Astrocyte (in vitro differentiated cells and primary cell): Measurements from ENCODE around the gene MMP28. TPM values are rescaled to one million over a fixed set of nuclear protein-coding genes. Genes with fewer than 3 reads are reported as not detected.

ENCODE experiments used
- DNase-seq: peaks from one replicate; pipeline ENCODE4 v3.0.0-alpha.2; 2010; ENCODE audit warnings: low read depth
- FAIRE-seq: peaks from 2 replicates; lab custom pipeline; 2011; peaks lifted over from hg19 to GRCh38; lab: Jason Lieb, UNC
- H2AFZ ChIP-seq: 2 replicates; pipeline ENCODE4 v1.6.0; 2012; ENCODE audit warnings: low read depth, low read length, inconsistent platforms
- H3K27ac ChIP-seq: 2 replicates; pipeline ENCODE4 v1.5.1; 2011; ENCODE audit warnings: low read depth, low read length, inconsistent platforms
- H3K27me3 ChIP-seq: 2 replicates; pipeline ENCODE4 v1.6.0; 2011; ENCODE audit warnings: low read length, inconsistent platforms; ENCODE audit not compliant: insufficient read depth
- H3K36me3 ChIP-seq: 2 replicates; pipeline ENCODE4 v1.5.1; 2011; ENCODE audit warnings: low read length, inconsistent platforms; ENCODE audit not compliant: insufficient read depth
- H3K4me1 ChIP-seq: 2 replicates; pipeline ENCODE4 v1.5.1; 2011; ENCODE audit warnings: low read length, inconsistent platforms; ENCODE audit not compliant: insufficient read depth
- H3K4me2 ChIP-seq: 2 replicates; pipeline ENCODE4 v1.6.0; 2012; ENCODE audit warnings: low read length, inconsistent platforms
- H3K4me3 ChIP-seq: 2 replicates; pipeline ENCODE4 v1.5.1; 2011; ENCODE audit warnings: low read depth, mild to moderate bottlenecking, low read length, inconsistent platforms; ENCODE audit not compliant: insufficient read depth
- H3K79me2 ChIP-seq: 2 replicates; pipeline ENCODE4 v1.6.0; 2012; ENCODE audit warnings: mild to moderate bottlenecking, low read length, inconsistent platforms; ENCODE audit not compliant: insufficient read depth
- H3K9ac ChIP-seq: 2 replicates; pipeline ENCODE4 v1.6.0; 2012; ENCODE audit warnings: mild to moderate bottlenecking, low read length, inconsistent platforms
- H3K9me3 ChIP-seq: 2 replicates; pipeline ENCODE4 v1.5.1; 2012; ENCODE audit warnings: low read depth, mild to moderate bottlenecking, low read length, inconsistent platforms; ENCODE audit not compliant: insufficient read depth
- H4K20me1 ChIP-seq: 2 replicates; pipeline ENCODE4 v1.6.0; 2012; ENCODE audit warnings: low read length, inconsistent platforms; ENCODE audit not compliant: insufficient read depth
- H3K27ac Mint-ChIP-seq: one replicate; pipeline ENCODE4 v1.8.0; 2021; ENCODE audit warnings: mild to moderate bottlenecking, mixed read lengths; ENCODE audit not compliant: unreplicated experiment
- H3K27me3 Mint-ChIP-seq: one replicate; pipeline ENCODE4 v1.8.0; 2021; ENCODE audit warnings: low read depth, mixed read lengths; ENCODE audit not compliant: unreplicated experiment
- H3K36me3 Mint-ChIP-seq: one replicate; pipeline ENCODE4 v1.8.0; 2021; ENCODE audit warnings: low read depth, mixed read lengths; ENCODE audit not compliant: unreplicated experiment
- H3K4me1 Mint-ChIP-seq: one replicate; pipeline ENCODE4 v1.8.0; 2021; ENCODE audit warnings: low read depth, mixed read lengths; ENCODE audit not compliant: unreplicated experiment
- H3K4me3 Mint-ChIP-seq: one replicate; pipeline ENCODE4 v1.8.0; 2021; ENCODE audit warnings: mild to moderate bottlenecking, moderate library complexity, mixed read lengths; ENCODE audit not compliant: unreplicated experiment
- H3K9me3 Mint-ChIP-seq: one replicate; pipeline ENCODE4 v1.8.0; 2021; ENCODE audit warnings: mild to moderate bottlenecking, mixed read lengths; ENCODE audit not compliant: unreplicated experiment
- CTCF ChIP-seq: IDR thresholded peaks from 2 replicates; pipeline ENCODE4 v1.5.1; 2011; ENCODE audit warnings: low read depth, mild to moderate bottlenecking, inconsistent platforms, low read length, moderate library complexity; ENCODE audit not compliant: insufficient read depth
- EZH2 ChIP-seq: IDR thresholded peaks from 2 replicates; pipeline ENCODE4 v1.6.1; 2012; ENCODE audit warnings: mild to moderate bottlenecking, low read length, inconsistent platforms; ENCODE audit not compliant: insufficient read depth
- total RNA-seq: library from RNA; stranded (reverse); gene quantifications from 2 replicates; pipeline ENCODE4 v1.2.1, GENCODE V29; 2021

The MMP28 gene
- total RNA-seq, 1 donor from 2014 or later: 1.2 TPM

GRCh38 chr17:35723735-35724134 lies 71.7 kb downstream of the MMP28 start:
- Histone ChIP-seq H3K4me2 (no peak overlapping the region), H3K27me3 (no peaks in the 10 kb centered on the region), H3K9ac (no peak overlapping the region), H4K20me1 (peaks cover 35% of the 10 kb centered on the region), H3K79me2 (no peaks in the 10 kb centered on the region), H2AFZ (no peak overlapping the region), H3K36me3 (peaks cover 35% of the 10 kb centered on the region), H3K27ac (no peak overlapping the region), H3K9me3 (no peaks in the 10 kb centered on the region), H3K4me3 (no peak overlapping the region), H3K4me1 (peaks cover 20% of the 10 kb centered on the region)
- H3K27ac Mint-ChIP-seq: no peak overlapping the region
- H3K4me3 Mint-ChIP-seq: no peak overlapping the region
- H3K36me3 Mint-ChIP-seq: peaks cover 11% of the 10 kb centered on the region
- no peak for DNase-seq
- TF ChIP-seq EZH2: no peak
- TF ChIP-seq CTCF: no peak
- no peak for FAIRE-seq
- peaks cover 22% of the 10 kb centered on the region for H3K4me1 Mint-ChIP-seq
- no peaks in the 10 kb centered on the region for H3K9me3 Mint-ChIP-seq
- no peaks in the 10 kb centered on the region for H3K27me3 Mint-ChIP-seq

- Histone ChIP-seq H3K27me3 (no peaks in the 10 kb centered on the region), H4K20me1 (peaks cover 26% of the 10 kb centered on the region), H3K4me3 (no peak overlapping the region), H3K9ac (no peak overlapping the region), H3K4me1 (peaks cover 17% of the 10 kb centered on the region), H2AFZ (no peak overlapping the region), H3K9me3 (no peaks in the 10 kb centered on the region), H3K36me3 (peaks cover 33% of the 10 kb centered on the region), H3K4me2 (no peak overlapping the region), H3K27ac (no peak overlapping the region), H3K79me2 (peaks cover 3% of the 10 kb centered on the region)
- DNase-seq: no peak
- Mint-ChIP-seq H3K36me3 (peaks cover 2% of the 10 kb centered on the region), H3K4me1 (peaks cover 2% of the 10 kb centered on the region), H3K4me3 (no peak overlapping the region), H3K27me3 (no peaks in the 10 kb centered on the region), H3K9me3 (no peaks in the 10 kb centered on the region), H3K27ac (no peak overlapping the region)
- TF ChIP-seq EZH2 (no peak), CTCF (no peak)
- no peak for FAIRE-seq
Measured at GRCh38 chr17:35717475-35717874, 78.0 kb downstream of the MMP28 start.

- Histone ChIP-seq H3K36me3 (peaks cover 33% of the 10 kb centered on the region), H3K4me2 (no peak overlapping the region), H3K27ac (no peak overlapping the region), H3K4me1 (peaks cover 18% of the 10 kb centered on the region), H3K79me2 (peaks cover 3% of the 10 kb centered on the region), H4K20me1 (peaks cover 26% of the 10 kb centered on the region), H3K4me3 (no peak overlapping the region), H2AFZ (no peak overlapping the region), H3K27me3 (no peaks in the 10 kb centered on the region), H3K9me3 (no peaks in the 10 kb centered on the region), H3K9ac (no peak overlapping the region)
- Mint-ChIP-seq H3K27me3 (no peaks in the 10 kb centered on the region), H3K4me3 (no peak overlapping the region), H3K27ac (no peak overlapping the region), H3K4me1 (peaks cover 2% of the 10 kb centered on the region), H3K9me3 (no peaks in the 10 kb centered on the region), H3K36me3 (peaks cover 2% of the 10 kb centered on the region)
- TF ChIP-seq EZH2: no peak
- TF ChIP-seq CTCF: no peak
- DNase-seq (peak; percentile 52), FAIRE-seq (no peak)
Measured at GRCh38 chr17:35716897-35717465, 78.5 kb downstream of the MMP28 start.
